ENCODE data around the gene SGTA.

The SGTA gene

GRCh38 chr19:2729943-2730818 is 52.9 kb downstream of the SGTA start:
- POLR2A ChIA-PET: interaction anchor here (1.0 kb wide), 1 partner anchor 254 kb away, joined by 3 read pairs; the partner anchor contains the start of gene GADD45B
- DNase-seq (ENCODE audit: extremely low spot score): no peak
- no peak for TF ChIP-seq CTCF (IDR thresholded peaks at IDR 0.05; ENCODE audit: control extremely low read depth, extremely low read depth, low read depth, missing control alignments)
- CTCF ChIA-PET: interaction anchor here (1.4 kb wide), 1 partner anchor 82 kb away, joined by 3 read pairs; no protein-coding TSS in a partner anchor

GRCh38 chr19:2728783-2729387 is 54.2 kb downstream of the SGTA start:
- CTCF ChIA-PET: interaction anchor here (1.4 to 2.1 kb wide), 2 partner anchors 20 to 81 kb away, joined by 3 to 9 read pairs; no protein-coding TSS in a partner anchor
- POLR2A ChIA-PET: interaction anchor here (1.0 kb wide), 1 partner anchor 253 kb away, joined by 3 read pairs; the partner anchor contains the start of gene GADD45B

GRCh38 chr19:2727640-2727944 is 55.5 kb downstream of the SGTA start:
- ChIA-PET POLR2A (interaction anchor here (1.3 kb wide), 1 partner anchor 252 kb away, joined by 5 read pairs; the partner anchor contains the start of gene GADD45B), CTCF (interaction anchor here (1.1 to 2.1 kb wide), 2 partner anchors 22 to 32 kb away, joined by 3 to 9 read pairs; no protein-coding TSS in a partner anchor)
- no peak for TF ChIP-seq CTCF (IDR thresholded peaks at IDR 0.05; ENCODE audit: control extremely low read depth, extremely low read depth, low read depth, missing control alignments)
- no peak for DNase-seq (ENCODE audit: extremely low spot score)

More at GRCh38 chr19:2728783-2729387, 54.2 kb downstream of the SGTA start:
- no peak for DNase-seq (ENCODE audit: extremely low spot score)
- no peak for TF ChIP-seq CTCF (IDR thresholded peaks at IDR 0.05; ENCODE audit: control extremely low read depth, extremely low read depth, low read depth, missing control alignments)

GRCh38 chr19:2726904-2727639 is 56.0 kb downstream of the SGTA start:
- ChIA-PET CTCF (interaction anchor here (1.1 to 2.1 kb wide), 3 partner anchors 9 to 32 kb away, joined by 3 to 9 read pairs (median 4); no protein-coding TSS in a partner anchor), POLR2A (interaction anchor here (1.3 kb wide), 1 partner anchor 251 kb away, joined by 5 read pairs; the partner anchor contains the start of gene GADD45B)
- no peak for DNase-seq (ENCODE audit: extremely low spot score)
- TF ChIP-seq CTCF (IDR thresholded peaks at IDR 0.05; ENCODE audit: control extremely low read depth, extremely low read depth, low read depth, missing control alignments): no peak

GRCh38 chr19:2726160-2726855 is 56.8 kb downstream of the SGTA start:
- ChIA-PET POLR2A (interaction anchor here (1.3 kb wide), 1 partner anchor 250 kb away, joined by 5 read pairs; the partner anchor contains the start of gene GADD45B), CTCF (interaction anchor here (1.1 to 1.7 kb wide), 3 partner anchors 10 to 78 kb away, joined by 3 to 5 read pairs (median 4); no protein-coding TSS in a partner anchor)
- TF ChIP-seq CTCF (IDR thresholded peaks at IDR 0.05; ENCODE audit: control extremely low read depth, extremely low read depth, low read depth, missing control alignments): no peak
- DNase-seq (ENCODE audit: extremely low spot score): no peak
